Cardiac fibroblast (primary cell): Measurements from ENCODE around the gene RPH3AL.

Experiments used
- DNase-seq, 2 donors: peaks; one replicate each; pipeline versions ENCODE4 v3.0.0 to v3.0.0-alpha.2; 2010; ENCODE audit warnings: low read depth in 2 of 2
- H3K4me3 ChIP-seq, 2 donors: replicated peaks in 1 of 2; 1 replicate in 1 of 2; 2 replicates in 1 of 2; pipeline ENCODE4 v1.5.1; 2011; ENCODE audit warnings: low read depth in 2 of 2, low read length in 2 of 2, mild to moderate bottlenecking in 2 of 2, moderate library complexity in 1 of 2
- TF ChIP-seq, protein P1 (sequence below): IDR thresholded peaks from one replicate; pipeline ENCODE4 v1.5.1; 2011; ENCODE audit warnings: low read depth, mild to moderate bottlenecking, low read length, inconsistent platforms

The RPH3AL gene

GRCh38 chr17:280901-281300, 71.7 kb downstream of the RPH3AL start:
- TF ChIP-seq, protein P1, sequence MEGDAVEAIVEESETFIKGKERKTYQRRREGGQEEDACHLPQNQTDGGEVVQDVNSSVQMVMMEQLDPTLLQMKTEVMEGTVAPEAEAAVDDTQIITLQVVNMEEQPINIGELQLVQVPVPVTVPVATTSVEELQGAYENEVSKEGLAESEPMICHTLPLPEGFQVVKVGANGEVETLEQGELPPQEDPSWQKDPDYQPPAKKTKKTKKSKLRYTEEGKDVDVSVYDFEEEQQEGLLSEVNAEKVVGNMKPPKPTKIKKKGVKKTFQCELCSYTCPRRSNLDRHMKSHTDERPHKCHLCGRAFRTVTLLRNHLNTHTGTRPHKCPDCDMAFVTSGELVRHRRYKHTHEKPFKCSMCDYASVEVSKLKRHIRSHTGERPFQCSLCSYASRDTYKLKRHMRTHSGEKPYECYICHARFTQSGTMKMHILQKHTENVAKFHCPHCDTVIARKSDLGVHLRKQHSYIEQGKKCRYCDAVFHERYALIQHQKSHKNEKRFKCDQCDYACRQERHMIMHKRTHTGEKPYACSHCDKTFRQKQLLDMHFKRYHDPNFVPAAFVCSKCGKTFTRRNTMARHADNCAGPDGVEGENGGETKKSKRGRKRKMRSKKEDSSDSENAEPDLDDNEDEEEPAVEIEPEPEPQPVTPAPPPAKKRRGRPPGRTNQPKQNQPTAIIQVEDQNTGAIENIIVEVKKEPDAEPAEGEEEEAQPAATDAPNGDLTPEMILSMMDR, result no peak
- H3K4me3 ChIP-seq, result no peak overlapping the region
- DNase-seq, result no peak

DNA sequence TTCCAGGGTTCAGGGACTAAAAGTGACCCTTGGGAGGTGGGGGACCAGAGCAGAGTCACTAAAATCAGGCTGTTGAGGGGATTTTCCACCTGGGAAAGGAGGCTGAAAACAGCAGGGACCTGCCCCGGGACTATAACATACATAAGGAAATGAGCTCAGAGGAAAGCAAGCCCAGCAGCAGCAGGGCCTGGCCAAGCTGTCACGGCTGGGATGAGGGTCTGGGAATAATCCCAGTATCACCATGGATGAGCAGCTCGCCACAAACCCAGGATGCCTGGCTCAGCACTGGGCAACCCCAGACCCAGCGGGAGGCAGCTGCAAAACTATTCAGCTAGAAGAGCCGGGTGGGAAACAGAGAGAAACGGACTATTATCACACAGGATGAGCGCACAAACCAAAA, 72.4 kb downstream of the RPH3AL start:
- no peak for DNase-seq
- H3K4me3 ChIP-seq, result no peak overlapping the region
- TF ChIP-seq, protein P1, result no peak

- DNase-seq, result no peak
- TF ChIP-seq, protein P1, result no peak
Measured at GRCh38 chr17:279776-280175, 72.8 kb downstream of the RPH3AL start.

DNA sequence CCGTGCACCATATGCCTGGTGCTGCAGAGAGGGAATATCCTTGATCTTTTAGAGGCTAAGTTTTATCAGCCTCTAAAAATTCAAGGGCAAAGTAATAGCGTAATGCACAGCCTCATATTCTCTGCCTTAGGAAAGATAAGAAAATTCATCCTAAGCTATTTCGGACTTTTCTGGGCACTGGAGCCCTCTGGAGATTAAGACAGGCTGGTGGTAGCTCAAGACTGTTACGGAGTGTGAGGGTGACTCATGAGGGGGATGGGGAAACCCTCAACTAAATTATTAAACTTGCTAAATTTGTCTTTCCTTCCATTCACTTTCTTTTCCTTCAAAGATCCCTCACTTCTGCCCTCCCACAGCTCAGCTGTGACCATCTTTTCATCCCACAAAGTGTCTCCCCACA, 73.3 kb downstream of the RPH3AL start:
- TF ChIP-seq, protein P1, result no peak
- no peak overlapping the region for H3K4me3 ChIP-seq
- no peak for DNase-seq

More at GRCh38 chr17:279776-280175, 72.8 kb downstream of the RPH3AL start:
- H3K4me3 ChIP-seq, result no peak overlapping the region

GRCh38 chr17:278676-279059, 73.9 kb downstream of the RPH3AL start:
- no peak for DNase-seq
- H3K4me3 ChIP-seq, result no peak overlapping the region
- TF ChIP-seq, protein P1, result no peak

GRCh38 chr17:278055-278675, 74.4 kb downstream of the RPH3AL start:
- TF ChIP-seq, protein P1, result no peak
- H3K4me3 ChIP-seq, result no peak overlapping the region
- no peak for DNase-seq

- no peak overlapping the region for H3K4me3 ChIP-seq
- DNase-seq, result no peak
- TF ChIP-seq, protein P1, result no peak
Measured at GRCh38 chr17:274902-275301, 77.7 kb downstream of the RPH3AL start.
